Activated CD8-positive, alpha-beta memory T cell treated with anti-CD3 and anti-CD28 coated beads for 4 hours (primary cell): ENCODE results near the gene CCT3.

Experiments used
- DNase-seq, 2 donors: peaks; one replicate each; pipeline ENCODE4 v3.0.0-alpha.2; 2020; ENCODE audit warnings: low read depth in 2 of 2

The CCT3 gene

GRCh38 chr1:156281693-156282478 is 56.2 kb downstream of the CCT3 start:
- no peak for DNase-seq

- DNase-seq = peak; percentile 25 to 27
These were observed 56.8 kb downstream of the CCT3 start for GRCh38 chr1:156281281-156281680.

GRCh38 chr1:156279837-156280236 is 58.3 kb downstream of the CCT3 start:
- DNase-seq = no peak

- DNase-seq = no peak
These were observed 61.1 kb downstream of the CCT3 start for GRCh38 chr1:156276966-156277381.

GRCh38 chr1:156276532-156276931 is 61.6 kb downstream of the CCT3 start:
- DNase-seq = no peak

GRCh38 chr1:156270314-156270713 is 67.8 kb downstream of the CCT3 start:
- DNase-seq = no peak

- DNase-seq = no peak
These were observed 69.8 kb downstream of the CCT3 start for GRCh38 chr1:156268336-156268735.

GRCh38 chr1:156266051-156266450 is 72.0 kb downstream of the CCT3 start:
- no peak for DNase-seq

GRCh38 chr1:156263288-156263655 is 74.8 kb downstream of the CCT3 start:
- no peak for DNase-seq

GRCh38 chr1:156262461-156263287 is 75.4 kb downstream of the CCT3 start:
- no peak for DNase-seq

GRCh38 chr1:156260896-156261295 is 77.2 kb downstream of the CCT3 start:
- no peak for DNase-seq

- no peak for DNase-seq
These were observed 78.3 kb downstream of the CCT3 start for GRCh38 chr1:156259805-156260204.
